GM12878 (cell line): Measurements from ENCODE around the gene SCD5. TPM values are rescaled to one million over a fixed set of nuclear protein-coding genes. Genes with fewer than 3 reads are reported as not detected.

Experiments
- ATAC-seq: fragments of 200-7000 bp; cut with Tn5 transposase; 3 replicates; pipeline ENCODE4 v1.9.1; 2020; ENCODE audit warnings: mild to moderate bottlenecking, moderate library complexity
- BruUV-seq: library from RNA; stranded (reverse); fragments of 400-500 nt; replicated peaks from 2 replicates; lab custom pipeline; 2021; lab: Mats Ljungman, UMichigan
- CTCF ChIA-PET: fragments of 300-600 bp; sonication (Branson Sonifier 250); formaldehyde crosslinking; extraction: SDS; loops from one replicate; lab custom pipeline; 2021; ENCODE audit warnings: inconsistent platforms; lab: Yijun Ruan, JAX
- POLR2A ChIA-PET: fragments of 350-600 bp; formaldehyde crosslinking; extraction: SDS; loops from one replicate; lab custom pipeline; 2021; ENCODE audit warnings: inconsistent platforms; lab: Charles Lee
- RAD21 ChIA-PET: fragments of 300-600 bp; sonication (Branson Sonifier 250); formaldehyde crosslinking; loops from one replicate; lab custom pipeline; 2023; ENCODE audit warnings: antibody characterized with exemption; ENCODE audit not compliant: unreplicated experiment; lab: Charles Lee
- SMC1A ChIA-PET: fragments of 300-600 bp; sonication (Branson Sonifier 250); formaldehyde crosslinking; loops from one replicate; lab custom pipeline; 2023; ENCODE audit not compliant: unreplicated experiment, uncharacterized antibody; lab: Charles Lee
- DNase-seq: peaks from one replicate; pipeline ENCODE4 v3.0.0-alpha.2; 2011; ENCODE audit warnings: low read depth, low spot score
- FAIRE-seq: peaks from 3 replicates; lab custom pipeline; 2011; peaks lifted over from hg19 to GRCh38; lab: Jason Lieb, UNC
- H2AFZ ChIP-seq: 2 replicates; pipeline ENCODE4 v1.6.0; 2011; ENCODE audit warnings: low read depth, low read length, control low read depth; ENCODE audit not compliant: control insufficient read depth
- H3K27ac ChIP-seq: 2 replicates; pipeline ENCODE4 v1.5.1; 2011; ENCODE audit warnings: control low read depth; ENCODE audit not compliant: control insufficient read depth, insufficient read depth
- H3K27me3 ChIP-seq, 2 experiments: replicated peaks in 1 of 2; 2 replicates each; pipeline versions ENCODE4 v1.6.0 to v1.6.1; 2011; ENCODE audit warnings: low read length in 1 of 2; ENCODE audit not compliant: control insufficient read depth in 2 of 2, insufficient read depth in 2 of 2
- H3K36me3 ChIP-seq, 2 experiments: 2 replicates each; pipeline ENCODE4 v1.5.1; 2011; ENCODE audit warnings: low read length in 1 of 2; ENCODE audit not compliant: control insufficient read depth in 2 of 2, insufficient read depth in 2 of 2
- H3K4me1 ChIP-seq: 2 replicates; pipeline ENCODE4 v1.6.1; 2011; ENCODE audit warnings: mild to moderate bottlenecking, low read length, moderate library complexity, mixed read lengths; ENCODE audit not compliant: control insufficient read depth, insufficient read depth
- H3K4me2 ChIP-seq: 2 replicates; pipeline ENCODE4 v1.6.0; 2011; ENCODE audit warnings: control low read depth; ENCODE audit not compliant: control insufficient read depth, insufficient read depth
- H3K4me3 ChIP-seq: fragments of 200-600 bp; sonication (generic); 2 replicates; pipeline ENCODE4 v1.5.1; 2016
- H3K79me2 ChIP-seq: 2 replicates; pipeline ENCODE4 v1.6.0; 2011; ENCODE audit warnings: low read length; ENCODE audit not compliant: control insufficient read depth, insufficient read depth
- H3K9ac ChIP-seq: 2 replicates; pipeline ENCODE4 v1.8.0; 2011; ENCODE audit warnings: low read length, control low read depth, mixed read lengths; ENCODE audit not compliant: control insufficient read depth, insufficient read depth
- H3K9me3 ChIP-seq: replicated peaks from 3 replicates; pipeline ENCODE4 v1.5.1; 2011; ENCODE audit warnings: mild to moderate bottlenecking, low read length; ENCODE audit not compliant: control insufficient read depth, insufficient read depth
- H4K20me1 ChIP-seq: 2 replicates; pipeline ENCODE4 v1.6.0; 2011; ENCODE audit not compliant: control insufficient read depth, insufficient read depth
- IKZF1 ChIP-seq: fragments of 450-650 bp; conservative IDR thresholded peaks from 2 replicates; pipeline ENCODE4 v1.6.1; 2017; ENCODE audit warnings: antibody characterized with exemption, mild to moderate bottlenecking
- RUNX3 ChIP-seq: IDR thresholded peaks from 2 replicates; pipeline ENCODE4 v1.6.1; 2012; ENCODE audit warnings: low read length, inconsistent platforms
- TCF12 ChIP-seq: IDR thresholded peaks from 2 replicates; pipeline ENCODE4 v1.6.1; 2011; ENCODE audit warnings: low read depth, mild to moderate bottlenecking, low read length
- WGBS: methylation state at CpG from one replicate; pipeline ENCODE4 v1.1.6; 2016; ENCODE audit warnings: low lambda C conversion rate; ENCODE audit not compliant: insufficient replicate concordance, insufficient coverage; ENCODE audit errors: missing lambda C conversion rate; 5-methylcytosine and 5-hydroxymethylcytosine counted together
- in situ Hi-C: fragments of 300-500 bp; cut with MboI; formaldehyde crosslinking; loops from 9 replicates; pipeline ENCODE4 v1.14.3; 2018; ENCODE audit warnings: mixed read lengths
- intact Hi-C: fragments of 100-400 bp; cut with micrococcal nuclease; formaldehyde crosslinking; loops from one replicate; pipeline ENCODE4 v1.14.2; 2022; ENCODE audit not compliant: unreplicated experiment
- polyA plus RNA-seq, 11 experiments: library from polyadenylated mRNA; depleted of rRNA in 4 of 11; unstranded in 6 of 11; stranded (reverse) in 5 of 11; fragments of >200 nt; fragmentation: Nextera tagmentation in 4 of 11; fragmentation: Illumina TruSeq in 1 of 11; extraction: Ambion mirVana in 4 of 11; extraction: Trizol in 1 of 11; gene quantifications; 1 replicate in 1 of 11; 2 replicates in 10 of 11; pipeline versions ENCODE4 v1.2.1 to v1.2.3, GENCODE V29; 2011 to 2016; ENCODE audit warnings: inconsistent platforms in 2 of 11, missing spikeins in 2 of 11, low read depth in 1 of 11
- total RNA-seq, 4 experiments: library from RNA; depleted of rRNA in 3 of 4; stranded (reverse); fragments of >200 nt in 3 of 4; fragmentation: Illumina TruSeq in 1 of 4; extraction: Trizol in 1 of 4; gene quantifications; 2 replicates each; pipeline versions ENCODE4 v1.2.1 to v1.2.3, GENCODE V29; 2013 to 2021

The SCD5 gene
- total and polyA plus RNA-seq, 10 of the 15 experiments (the other 5 are each of a cell fraction or from before 2014, with no cell fraction given): 2.4 to 15.0 (median 4.2) TPM

DNA sequence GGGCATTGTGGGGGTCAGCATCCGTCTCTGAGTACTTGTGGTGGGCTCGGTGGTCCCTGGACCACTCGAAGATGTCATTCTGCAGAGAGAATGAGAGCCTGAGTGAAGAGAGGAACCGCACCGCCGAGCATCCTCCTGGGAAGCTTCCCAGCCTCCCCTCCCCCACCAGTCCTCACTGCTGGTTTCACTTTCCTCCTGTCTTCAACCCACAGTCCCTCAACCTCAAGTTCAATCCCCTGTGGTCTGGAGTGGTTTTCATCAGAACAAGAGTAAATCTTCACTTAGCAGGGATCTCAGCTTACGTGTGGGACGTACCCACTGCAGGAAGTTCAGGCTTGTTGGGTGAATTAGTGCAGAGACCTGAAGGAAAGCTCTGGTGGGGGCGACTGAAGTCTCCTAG lies 117.8 kb downstream of the SCD5 start:
- Histone ChIP-seq H3K4me1 (no peaks in the 10 kb centered on the region), H3K36me3 (no peaks in the 10 kb centered on the region), H3K9me3 (no peaks in the 10 kb centered on the region), H2AFZ (no peak overlapping the region), H4K20me1 (no peaks in the 10 kb centered on the region; the same call in 1 of the 2 replicates), H3K4me3 (no peak overlapping the region), H3K27me3 (no peaks in the 10 kb centered on the region; a peak in 1 of 4 replicates), H3K27ac (no peak overlapping the region), H3K9ac (no peak overlapping the region), H3K79me2 (no peaks in the 10 kb centered on the region), H3K4me2 (no peak overlapping the region)
- 51% methylated on average over 9 of the region's 9 CpGs for WGBS
- intact Hi-C loops: no loop called here
- ChIA-PET RAD21 (no interaction called here), SMC1A (interaction anchor here (1.0 kb wide), 1 partner anchor 13 kb away, joined by 3 read pairs; no protein-coding TSS in a partner anchor), CTCF (interaction anchor here (0.9 kb wide), 1 partner anchor 41 kb away, joined by 3 read pairs; no protein-coding TSS in a partner anchor), POLR2A (no interaction called here)
- no TSS peak for BruUV-seq
- ATAC-seq (no peak), FAIRE-seq (no peak), DNase-seq (no peak)
- TF ChIP-seq RUNX3 (peak; percentile 20; the same call in 1 of the 2 replicates), IKZF1 (no peak)
- in situ Hi-C loops: no loop called here

DNA sequence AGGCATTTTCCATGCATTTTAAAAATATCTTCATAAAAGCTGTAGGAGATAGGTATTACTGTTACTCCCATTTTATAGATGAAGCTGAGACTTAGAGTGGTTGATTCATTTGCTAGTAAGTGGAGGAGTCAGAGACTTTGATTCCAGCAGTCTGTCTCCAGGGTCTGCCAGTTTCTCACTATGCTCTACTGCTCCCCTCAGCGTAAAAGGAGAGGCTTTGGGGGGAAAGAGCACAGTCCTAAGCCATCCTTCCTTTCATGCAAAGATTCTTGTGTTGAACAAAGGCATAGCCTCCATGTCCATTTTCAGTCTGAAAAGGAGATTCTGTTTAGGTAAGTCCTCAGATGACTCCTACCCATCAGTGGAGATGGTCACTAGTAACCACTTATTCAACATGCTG lies 119.1 kb downstream of the SCD5 start:
- CTCF ChIA-PET: interaction anchor here (1.4 kb wide), 1 partner anchor 59 kb away, joined by 3 read pairs; no protein-coding TSS in a partner anchor
- intact Hi-C loops (no loop called here), in situ Hi-C loops (no loop called here)
- Histone ChIP-seq H3K9ac (no peak overlapping the region), H3K4me2 (no peak overlapping the region), H3K4me1 (no peaks in the 10 kb centered on the region), H3K36me3 (no peaks in the 10 kb centered on the region), H3K4me3 (no peak overlapping the region), H3K9me3 (no peaks in the 10 kb centered on the region), H2AFZ (no peak overlapping the region), H3K79me2 (no peaks in the 10 kb centered on the region), H3K27ac (no peak overlapping the region), H4K20me1 (no peaks in the 10 kb centered on the region; the same call in 1 of the 2 replicates), H3K27me3 (no peaks in the 10 kb centered on the region; a peak in 1 of 4 replicates)
- no peak for ATAC-seq
- WGBS: 0% methylated on average over 1 of the region's 1 CpG
- FAIRE-seq: no peak
- POLR2A ChIA-PET: no interaction called here
- RAD21 ChIA-PET: no interaction called here
- DNase-seq: no peak
- no TSS peak for BruUV-seq
- SMC1A ChIA-PET: no interaction called here
- no peak for TF ChIP-seq TCF12
